ENCODE results near the gene SH3PXD2A.

- TF ChIP-seq, protein P1, sequence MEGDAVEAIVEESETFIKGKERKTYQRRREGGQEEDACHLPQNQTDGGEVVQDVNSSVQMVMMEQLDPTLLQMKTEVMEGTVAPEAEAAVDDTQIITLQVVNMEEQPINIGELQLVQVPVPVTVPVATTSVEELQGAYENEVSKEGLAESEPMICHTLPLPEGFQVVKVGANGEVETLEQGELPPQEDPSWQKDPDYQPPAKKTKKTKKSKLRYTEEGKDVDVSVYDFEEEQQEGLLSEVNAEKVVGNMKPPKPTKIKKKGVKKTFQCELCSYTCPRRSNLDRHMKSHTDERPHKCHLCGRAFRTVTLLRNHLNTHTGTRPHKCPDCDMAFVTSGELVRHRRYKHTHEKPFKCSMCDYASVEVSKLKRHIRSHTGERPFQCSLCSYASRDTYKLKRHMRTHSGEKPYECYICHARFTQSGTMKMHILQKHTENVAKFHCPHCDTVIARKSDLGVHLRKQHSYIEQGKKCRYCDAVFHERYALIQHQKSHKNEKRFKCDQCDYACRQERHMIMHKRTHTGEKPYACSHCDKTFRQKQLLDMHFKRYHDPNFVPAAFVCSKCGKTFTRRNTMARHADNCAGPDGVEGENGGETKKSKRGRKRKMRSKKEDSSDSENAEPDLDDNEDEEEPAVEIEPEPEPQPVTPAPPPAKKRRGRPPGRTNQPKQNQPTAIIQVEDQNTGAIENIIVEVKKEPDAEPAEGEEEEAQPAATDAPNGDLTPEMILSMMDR (IDR thresholded peaks at IDR 0.05), result no peak
- peak in 1 of 2 donors; percentile 14 for TF ChIP-seq POLR2AphosphoS5 (IDR thresholded peaks at IDR 0.05; ENCODE audit: insufficient read depth in 1 of 2, low read depth in 1 of 2)
Observed at GRCh38 chr10:103696094-103696410, 159.3 kb downstream of the SH3PXD2A start.
